ENCODE data around the gene LYPD5.

GRCh38 chr19:43767316-43767715, 34.9 kb downstream of the LYPD5 start:
- TF ChIP-seq REST (IDR thresholded peaks at IDR 0.05; ENCODE audit: low read depth) (no peak), RAD21 (IDR thresholded peaks at IDR 0.05; ENCODE audit: low read depth) (no peak), MAX (IDR thresholded peaks at IDR 0.05) (no peak), CEBPB (IDR thresholded peaks at IDR 0.05) (no peak), EP300 (IDR thresholded peaks at IDR 0.05; ENCODE audit: borderline replicate concordance) (no peak), FOXM1 (IDR thresholded peaks at IDR 0.05; ENCODE audit: borderline replicate concordance, low read depth) (no peak), TEAD4 (IDR thresholded peaks at IDR 0.05) (no peak), TAF1 (IDR thresholded peaks at IDR 0.05; ENCODE audit: low read depth) (no peak), EGR1 (IDR thresholded peaks at IDR 0.05) (no peak)
